NCI-H345 (cell line): ENCODE results near the gene NPBWR2.

Experiments used
- DNase-seq: peaks from one replicate; lab custom pipeline; 2025; lab: John Stamatoyannopoulos, UW

NPBWR2 gene

DNA sequence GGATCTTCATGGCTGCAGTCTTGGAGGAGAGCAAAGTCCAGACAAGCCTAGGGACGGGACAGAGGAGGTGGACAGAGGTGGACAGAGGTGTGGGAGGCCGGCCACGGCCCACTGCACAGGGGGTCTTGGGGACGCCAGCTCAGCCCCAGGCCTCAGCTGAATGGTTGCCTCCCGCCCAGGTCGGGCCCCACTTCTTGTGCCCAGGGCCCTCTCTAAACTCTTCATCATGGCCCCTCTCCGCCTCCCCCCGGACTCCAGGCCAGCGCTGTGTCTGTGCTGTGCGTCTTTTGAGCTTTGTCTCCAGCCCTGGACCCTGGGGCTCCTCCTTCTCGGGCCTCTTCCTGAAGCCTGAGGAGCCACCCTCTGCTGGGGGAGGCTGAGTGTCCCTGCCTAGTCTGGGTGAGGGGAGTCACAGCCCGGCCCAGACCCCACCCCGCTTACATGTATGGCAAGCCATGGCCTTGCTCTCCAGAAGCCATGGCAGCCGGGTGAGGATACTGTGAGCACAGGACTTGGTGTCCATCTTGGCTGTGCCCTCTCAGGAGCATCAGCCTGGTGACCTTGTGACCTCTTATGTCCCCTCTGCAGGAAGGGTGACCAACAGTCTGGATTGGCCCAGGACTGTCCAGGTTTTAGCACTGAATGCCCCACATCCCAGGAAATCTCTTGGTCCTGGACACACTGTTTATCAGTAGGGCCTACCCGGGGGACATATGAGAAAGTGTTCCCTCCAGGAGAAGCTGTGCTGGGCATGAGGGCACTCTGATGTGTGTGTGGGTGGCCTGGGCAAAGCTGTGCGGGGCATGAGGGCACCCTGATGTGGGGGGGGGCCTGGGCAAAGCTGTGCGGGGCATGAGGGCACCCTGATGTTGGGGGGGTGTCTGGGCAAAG lies 9.4 kb upstream of the NPBWR2 start:
- DNase-seq: no peak

DNA sequence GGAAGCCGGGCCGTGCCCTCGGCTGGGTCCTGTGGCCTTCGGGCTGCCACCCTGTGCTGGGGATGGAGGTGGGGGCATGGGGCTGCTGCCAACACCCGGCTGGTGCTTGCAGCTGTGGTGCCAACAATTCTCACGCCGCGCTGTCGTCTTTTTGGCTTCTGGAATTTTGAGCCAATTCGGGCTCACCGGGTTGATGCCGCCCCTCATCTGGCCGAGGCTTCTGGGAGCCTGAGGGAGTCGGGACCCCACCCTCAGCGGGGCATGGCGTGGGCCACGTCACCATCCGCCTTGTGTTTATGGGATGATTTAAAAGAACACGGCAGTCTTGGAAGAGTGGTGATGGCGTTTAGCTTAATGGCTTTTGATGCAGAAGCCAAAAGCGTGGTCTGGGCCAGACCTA lies 8.7 kb upstream of the NPBWR2 start:
- DNase-seq: no peak

DNA sequence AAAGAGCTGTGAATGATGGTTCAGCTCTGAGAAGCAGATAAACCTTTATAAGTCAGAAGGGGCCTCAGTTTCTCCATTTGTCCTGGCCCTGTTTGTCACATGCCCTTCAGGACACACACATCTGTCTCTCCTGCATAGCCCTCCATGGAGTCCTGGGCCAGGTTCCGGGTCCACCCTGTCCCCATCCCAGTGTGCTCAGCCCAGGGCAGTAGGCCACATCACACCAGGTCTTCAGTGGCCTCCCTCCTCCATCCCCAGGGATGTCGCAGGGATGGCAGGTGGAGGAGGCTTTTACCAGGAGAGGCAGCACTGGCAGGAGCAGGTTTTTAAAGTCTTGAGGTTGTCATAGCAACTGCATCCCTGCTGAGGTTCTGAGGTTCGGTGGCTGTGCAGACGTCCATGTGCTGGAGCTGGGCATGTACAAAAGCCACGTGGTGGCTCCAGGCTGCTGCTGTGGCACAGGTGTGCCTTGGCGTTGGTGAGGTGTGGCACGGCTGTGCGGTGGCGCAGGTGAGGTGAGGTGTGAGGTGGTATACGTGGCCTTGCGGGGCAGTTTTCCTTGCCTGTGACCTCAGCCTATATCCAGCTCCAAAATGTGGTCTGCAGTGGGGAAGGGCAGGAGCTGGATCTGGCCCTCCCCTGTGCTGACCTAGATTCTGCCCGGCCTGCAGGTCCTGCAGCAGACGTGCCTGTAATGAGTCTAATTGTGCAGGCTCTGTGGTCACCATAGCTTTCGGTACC lies 8.0 kb upstream of the NPBWR2 start:
- DNase-seq: peak; percentile 35

DNA sequence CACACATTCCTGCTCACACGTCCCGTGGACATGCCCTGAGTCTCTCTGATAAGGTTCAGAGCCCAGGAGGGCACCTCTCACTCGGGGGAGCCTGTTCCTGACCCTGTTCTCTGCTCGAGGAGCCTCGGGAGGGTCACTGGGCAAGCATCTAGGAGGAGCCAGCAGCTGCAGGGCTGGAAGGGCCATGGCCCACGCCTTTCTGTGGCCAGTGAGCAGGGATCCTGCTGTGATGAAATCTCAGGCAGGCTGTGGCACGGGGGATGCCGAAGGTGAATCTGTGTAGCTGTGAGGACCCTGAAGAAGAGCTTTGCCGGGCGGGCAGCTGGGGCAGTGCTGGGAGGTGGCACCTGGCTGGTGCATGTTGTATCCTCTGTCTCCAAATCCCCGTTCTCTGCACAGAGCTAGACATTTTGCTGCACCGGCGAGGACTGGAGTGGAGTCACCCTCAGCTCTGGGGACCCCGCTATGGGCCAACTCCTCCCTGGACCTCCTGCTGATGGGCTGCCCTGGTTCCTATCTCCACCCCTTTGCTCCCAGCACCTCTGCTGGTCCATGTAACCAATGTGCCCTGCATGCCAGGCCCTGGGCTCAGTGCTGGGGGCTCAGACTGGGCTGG lies 7.1 kb upstream of the NPBWR2 start:
- DNase-seq: no peak

DNA sequence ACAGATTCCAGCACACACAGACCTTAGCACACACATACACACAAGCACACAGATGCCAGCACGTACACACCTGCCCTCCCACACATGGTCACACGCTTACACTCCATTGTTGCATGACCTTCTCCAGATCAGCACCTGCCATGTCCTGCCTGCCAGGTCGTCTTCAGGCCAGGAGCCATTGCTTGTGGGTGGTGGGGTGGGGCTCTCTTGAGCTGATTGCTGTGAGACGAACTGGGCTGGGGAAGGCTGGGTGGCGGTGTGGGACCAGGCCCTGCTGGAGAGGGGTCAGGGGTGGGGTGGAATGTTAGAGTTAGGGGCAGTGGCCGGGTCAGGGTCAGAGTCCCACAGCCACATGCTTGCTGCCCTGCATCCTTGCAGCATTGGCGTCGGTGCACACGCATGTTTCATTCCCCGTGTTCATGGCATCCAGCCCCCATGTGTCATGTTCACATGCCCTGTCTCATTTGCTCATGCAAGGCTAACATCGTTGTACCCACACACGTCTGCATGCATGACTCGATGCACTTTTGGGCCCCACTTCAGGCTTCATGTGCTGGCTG lies 6.5 kb upstream of the NPBWR2 start:
- DNase-seq: no peak

DNA sequence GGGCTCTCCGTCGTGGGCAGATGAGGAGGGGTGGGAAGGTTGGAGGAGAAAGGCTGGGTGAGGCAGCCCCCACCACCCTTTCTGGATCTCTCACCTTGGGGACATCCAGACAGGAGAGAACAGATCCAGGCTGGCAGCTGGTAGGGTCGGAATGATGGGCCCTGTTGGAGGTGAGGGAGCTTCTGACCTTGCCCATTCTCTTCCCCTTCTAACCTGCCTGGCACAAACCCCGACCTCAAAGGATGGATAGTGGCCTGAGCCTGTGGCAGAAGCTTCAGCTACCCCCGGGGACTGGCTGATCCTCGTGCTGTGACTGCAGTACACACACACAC lies 6.0 kb upstream of the NPBWR2 start:
- no peak for DNase-seq

DNA sequence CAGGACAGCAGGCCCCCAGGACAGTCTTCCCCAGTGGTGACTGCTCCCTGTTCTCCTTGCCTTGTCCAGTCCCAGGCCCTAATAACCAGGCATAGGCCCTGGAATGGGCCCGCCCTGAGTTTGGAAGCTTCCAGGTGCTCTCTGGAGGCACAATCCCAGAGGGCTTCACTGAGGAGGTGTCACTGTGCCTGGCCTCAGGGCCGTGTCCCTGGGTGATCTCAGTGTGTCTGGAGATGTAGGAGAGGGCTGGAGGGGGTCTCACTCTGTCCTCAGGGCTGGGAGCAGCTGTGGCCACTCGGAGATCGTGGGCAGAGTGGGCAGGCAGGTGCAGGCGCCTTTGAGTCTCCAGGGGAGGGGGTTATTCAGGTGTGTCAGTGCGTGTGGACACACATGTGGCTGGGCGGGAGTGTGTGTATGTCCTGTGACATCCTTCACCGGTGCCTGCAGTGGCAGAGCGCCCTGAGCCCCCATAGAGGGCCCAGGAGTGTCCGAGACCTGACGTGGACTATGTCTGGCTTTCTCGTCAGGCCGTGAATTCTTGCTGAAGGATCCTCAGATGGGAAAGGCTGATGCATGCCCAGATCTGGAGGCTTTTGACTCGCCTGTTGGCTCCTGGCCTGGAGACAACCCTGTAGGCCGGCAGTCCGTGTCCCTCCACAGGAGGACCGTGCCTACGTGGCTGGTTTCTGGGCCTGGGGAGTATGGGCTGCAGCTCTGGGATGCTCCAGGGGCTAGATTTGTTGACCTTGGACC lies 5.5 kb upstream of the NPBWR2 start:
- no peak for DNase-seq

DNA sequence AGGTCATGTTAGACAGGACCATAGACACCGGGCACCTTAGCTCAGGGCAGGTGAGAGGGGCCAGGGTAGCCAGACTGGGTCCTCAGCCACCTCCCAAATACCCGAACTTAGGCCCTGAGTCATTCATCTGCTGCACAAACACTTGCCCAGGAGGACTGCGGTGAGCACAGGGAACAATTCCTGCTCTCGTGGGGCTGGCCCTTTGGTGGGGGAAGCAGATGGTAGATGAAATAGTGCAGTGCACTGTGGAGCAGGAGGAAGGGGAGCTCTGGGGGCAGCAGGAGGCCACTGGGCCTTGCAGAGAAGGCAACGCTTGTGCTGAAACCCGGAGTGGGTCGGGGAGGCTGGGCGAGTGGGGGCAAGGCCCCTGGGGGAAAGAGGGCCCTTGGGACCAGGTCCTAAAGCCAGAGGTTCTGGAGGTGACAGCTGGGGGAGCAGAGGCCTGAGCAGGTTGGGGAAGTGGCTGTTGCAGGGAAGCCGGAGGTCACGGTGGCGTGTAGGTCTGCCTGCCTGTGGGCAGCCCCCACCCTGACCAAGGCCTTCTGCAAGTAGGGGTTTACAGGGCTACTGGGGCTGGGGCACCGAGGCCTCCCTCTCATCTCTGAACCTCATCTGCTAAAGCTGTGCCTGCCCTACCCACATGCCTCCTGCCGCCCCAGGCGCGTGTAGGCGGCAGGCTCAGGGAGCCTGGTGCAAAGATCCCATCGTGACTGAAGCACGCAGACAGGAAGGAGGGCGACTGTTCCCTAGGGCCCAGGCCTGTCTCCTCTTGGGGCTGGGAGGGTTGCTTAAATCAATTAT lies 4.7 kb upstream of the NPBWR2 start:
- DNase-seq: no peak

DNA sequence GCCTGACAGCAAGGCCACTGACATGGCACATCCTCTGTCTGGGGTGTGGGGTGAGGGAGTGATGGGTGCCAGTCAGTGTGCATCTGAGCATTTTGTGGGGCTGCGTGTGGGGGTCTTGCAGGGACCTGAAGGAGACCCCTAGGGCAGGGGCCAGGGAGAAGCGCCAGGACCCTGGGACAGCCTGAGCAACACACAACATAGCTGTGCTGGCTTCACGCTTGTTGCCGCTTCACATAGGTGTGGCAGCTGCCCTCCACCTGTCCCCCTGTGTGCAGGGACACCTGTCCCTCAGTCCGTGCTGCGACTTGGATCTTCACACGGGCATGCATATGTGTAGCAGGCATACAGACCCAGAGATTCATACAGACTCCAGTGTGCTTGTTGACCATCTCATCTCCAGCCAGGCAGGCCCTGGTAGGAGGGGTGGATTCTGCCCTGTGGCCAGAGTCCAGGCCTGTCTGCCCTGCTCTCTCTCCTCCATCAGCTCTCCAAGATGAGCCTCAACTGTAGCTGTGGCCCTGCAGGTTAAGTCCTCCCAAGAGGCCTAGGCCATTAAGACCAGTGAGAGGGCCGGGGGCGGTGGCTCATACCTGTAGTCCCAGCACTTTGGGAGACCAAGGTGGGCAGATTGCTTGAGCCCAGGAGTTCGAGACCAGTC lies 3.2 kb upstream of the NPBWR2 start:
- no peak for DNase-seq

DNA sequence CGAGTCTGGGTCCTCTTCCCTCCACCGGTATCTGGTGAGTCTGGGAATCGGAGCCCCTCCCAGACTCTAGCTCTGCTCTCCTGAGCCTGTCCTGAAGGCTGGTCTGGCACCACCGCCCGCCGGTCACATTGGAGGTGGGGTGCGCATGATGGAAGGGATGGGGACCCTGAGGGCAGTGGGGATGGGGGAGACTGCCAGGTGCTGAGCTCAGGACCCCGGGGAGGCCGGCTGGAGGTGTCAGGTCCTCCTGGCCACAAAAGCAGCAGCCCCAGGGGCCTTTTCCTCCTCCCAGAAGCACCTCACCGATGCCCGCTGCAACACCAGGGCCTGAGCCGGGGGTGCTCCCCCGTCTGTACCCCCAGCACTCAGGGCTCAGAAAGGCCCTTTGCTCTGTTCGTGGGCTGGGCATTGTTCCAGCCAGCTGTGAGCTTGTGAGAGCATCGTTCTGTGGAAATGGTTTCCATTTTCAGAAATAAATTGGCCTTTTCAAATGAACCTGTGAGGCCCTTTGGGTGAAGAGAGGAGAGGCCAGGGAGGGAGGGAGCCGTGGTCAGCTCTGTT lies 2.5 kb upstream of the NPBWR2 start:
- no peak for DNase-seq

DNA sequence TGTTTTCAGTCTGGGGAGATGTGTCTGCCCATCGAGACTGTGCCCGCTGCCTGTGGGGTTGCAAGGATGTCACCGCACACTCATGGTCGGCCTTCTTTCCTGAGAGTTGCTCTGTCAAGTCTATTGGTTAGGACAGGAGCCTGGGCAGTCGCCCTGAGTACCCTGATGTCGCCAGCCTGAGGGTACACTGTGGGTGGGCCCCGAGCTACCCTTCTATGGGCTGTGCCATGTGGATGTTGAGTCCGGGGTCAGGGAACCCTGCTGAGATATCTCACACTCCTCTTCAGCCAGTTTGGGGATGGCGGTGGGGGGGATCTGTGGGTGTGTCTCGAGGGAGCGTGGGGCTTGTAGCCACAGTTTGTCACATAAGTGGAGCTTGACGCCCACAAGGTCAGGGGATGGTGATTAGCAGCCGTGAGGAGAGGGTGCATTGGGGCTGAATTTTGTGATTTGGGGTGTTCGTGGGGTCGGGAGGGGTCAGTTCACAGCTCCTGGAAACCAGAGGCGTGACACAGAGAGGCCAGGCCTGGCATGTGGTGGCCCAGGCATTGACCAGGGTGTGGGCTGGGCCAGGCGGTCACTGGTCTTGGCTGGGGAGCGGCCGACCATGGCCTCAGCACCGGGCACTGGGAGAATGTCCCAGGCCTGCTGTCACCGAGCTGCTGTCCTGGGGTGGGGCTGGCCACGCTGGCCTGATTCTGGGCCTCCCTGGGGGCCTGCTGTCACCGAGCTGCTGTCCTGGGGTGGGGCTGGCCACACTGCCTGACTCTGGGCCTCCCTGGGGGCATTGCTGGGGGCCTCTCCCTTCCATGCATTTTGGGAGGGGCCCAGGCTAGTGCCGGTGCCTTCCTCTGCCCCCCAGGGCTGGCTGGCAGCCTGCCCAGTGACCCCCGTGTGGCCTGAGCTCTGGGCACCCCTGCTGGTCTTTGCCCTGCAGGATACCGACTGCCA lies 1.6 kb upstream of the NPBWR2 start:
- no peak for DNase-seq

DNA sequence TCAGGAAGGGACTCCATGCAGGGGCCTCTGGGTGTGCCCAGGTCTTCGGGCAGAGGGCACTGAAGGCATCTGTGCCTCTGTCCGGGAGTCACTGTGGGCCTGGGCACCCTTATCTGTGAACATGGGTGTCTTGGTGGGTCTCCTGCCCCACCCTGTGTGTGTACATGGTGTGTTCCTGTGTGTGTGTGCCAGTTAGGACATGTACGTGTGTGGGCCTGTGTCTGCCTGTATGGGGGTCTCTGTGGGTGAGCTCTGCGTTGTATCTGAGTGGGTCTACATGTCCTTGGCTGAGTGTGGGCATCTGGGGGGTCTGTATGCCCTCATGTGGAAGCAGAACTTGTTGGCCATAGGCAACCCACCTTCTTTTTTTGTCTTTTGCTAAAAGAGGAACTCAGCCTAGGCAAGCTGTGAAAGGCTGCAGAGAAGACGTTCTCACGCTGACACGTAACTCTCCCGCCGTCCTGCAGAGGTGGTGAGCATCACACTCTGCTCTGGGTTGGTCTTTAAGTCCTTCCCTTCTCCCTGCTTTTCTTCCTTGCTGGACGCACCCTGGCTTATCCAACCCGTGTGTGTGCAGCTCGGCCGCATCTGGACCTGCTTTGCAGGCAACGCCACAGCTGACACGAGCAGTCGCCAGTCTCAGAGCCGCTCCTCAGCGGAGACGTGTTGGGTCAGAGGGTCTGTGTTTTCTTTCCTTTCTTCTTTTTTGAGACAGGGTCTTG lies 532 bp upstream of the NPBWR2 start:
- DNase-seq: no peak

DNA sequence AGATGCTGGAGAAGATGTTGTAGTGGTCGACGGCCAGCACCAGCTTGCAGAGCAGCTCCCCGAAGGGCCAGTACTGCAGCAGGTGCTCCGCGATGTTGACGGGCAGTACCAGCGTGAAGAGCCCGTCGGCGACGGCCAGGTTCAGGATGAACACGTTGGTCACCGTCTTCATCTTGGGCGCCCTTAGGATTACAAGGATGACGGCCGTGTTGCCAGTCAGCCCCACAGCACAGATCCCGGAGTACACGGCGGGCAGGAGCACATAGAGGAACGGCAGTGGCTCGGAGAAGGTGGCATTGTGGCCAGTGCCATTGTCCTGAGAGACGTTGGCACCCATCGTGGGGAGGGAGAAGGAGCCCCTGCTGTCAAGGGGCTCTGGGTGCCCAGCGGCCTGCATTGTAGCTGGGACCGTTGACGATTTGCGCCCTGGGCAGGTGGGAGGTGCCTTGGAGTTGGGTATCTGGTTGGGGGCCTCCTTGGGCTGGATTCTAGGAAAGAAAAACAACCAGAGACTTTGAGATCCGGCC lies 867 bp downstream of the NPBWR2 start:
- no peak for DNase-seq

DNA sequence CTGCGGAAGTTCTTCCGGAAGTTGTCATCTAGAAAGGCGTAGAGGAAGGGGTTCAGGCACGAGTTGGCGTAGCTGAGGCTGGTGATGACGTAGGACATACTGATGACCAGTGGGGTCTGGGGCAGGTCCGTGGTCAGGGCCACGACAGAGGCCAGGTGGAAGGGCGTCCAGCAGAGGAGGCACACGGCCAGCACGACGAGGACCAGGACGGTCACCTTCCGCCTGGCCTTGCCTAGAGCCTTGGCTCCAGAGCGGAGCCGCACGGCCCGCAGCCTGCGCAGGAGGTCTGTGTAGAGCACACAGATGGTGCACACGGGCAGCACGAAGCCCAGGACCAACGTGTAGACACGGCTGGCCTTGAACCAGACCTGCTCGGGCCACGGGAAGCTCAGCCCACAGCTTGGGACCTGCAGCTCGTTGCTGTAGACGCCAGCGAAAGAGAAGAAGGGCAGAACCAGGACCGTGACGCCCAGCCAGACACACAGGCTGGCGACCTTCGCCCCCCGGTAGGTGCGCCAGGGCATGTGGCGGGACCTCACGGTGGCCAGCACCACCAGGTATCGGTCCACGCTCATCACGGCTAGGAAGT lies 1.4 kb downstream of the NPBWR2 start:
- no peak for DNase-seq

DNA sequence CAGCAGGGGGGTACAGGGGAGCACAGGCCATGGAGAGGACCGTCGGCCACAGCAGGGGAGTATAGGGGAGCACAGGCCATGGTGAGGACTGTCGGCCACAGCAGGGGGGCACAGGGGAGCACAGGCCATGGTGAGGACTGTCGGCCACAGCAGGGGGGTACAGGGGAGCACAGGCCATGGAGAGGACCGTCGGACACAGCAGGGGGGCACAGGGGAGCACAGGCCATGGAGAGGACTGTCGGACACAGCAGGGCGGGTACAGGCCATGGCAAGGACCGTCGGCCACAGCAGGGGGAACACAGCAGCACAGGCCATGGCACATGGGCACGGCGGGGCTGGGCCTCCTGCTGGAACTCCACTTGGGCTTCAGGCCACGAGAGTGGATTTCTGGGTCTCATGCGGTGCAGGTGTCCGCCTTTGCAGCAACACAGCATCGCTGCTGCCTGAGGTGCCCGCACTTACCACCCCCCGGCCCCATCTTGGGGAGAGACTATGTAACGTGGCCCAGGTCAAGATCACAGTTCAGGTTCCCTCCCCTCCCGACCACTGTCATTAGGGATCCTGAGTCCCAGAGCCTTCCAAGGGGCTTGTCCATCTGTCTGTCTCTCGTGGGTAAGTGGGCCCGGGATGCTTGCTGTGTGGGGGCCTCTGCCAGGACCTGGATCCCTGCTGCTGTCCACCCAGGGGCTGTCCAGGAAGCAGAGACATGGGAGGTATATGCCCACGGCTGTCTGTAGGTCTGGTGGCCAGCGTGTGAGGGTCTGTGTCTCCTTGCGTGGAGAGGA lies 2.5 kb downstream of the NPBWR2 start:
- no peak for DNase-seq

DNA sequence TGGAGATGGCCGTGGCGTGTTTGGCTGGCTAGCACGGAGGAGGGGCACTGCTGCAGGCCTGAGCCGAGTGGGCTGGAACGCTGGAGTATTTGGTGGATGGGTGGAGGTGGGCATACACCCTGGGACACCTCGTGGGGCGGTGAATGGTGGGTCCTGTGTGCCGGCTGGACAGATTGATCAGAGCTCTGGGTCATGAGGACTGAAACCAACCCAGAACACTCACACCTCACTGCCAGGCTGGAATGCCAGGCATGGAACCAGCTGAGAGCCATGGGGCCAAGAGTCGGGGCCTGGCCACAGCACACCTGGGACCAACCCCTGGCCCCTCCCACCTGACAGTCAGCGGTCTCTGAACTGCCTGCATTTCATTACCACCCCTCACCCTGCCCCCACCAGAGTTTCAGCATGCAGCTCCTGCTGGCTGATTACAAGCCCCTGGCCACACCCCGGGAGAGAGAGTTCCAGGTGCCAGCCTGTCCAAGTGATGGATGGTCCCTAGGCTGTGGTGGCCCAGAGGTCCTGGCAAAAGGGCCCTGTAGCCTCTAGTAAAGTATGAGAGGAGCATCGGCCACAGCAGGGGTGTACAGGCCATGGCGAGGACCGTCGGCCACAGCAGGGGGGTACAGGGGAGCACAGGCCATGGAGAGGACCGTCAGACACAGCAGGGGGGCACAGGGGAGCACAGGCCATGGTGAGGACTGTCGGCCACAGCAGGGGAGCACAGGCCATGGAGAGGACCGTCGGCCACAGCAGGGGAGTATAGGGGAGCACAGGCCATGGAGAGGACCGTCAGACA lies 3.3 kb downstream of the NPBWR2 start:
- DNase-seq: no peak
